Hematopoietic multipotent progenitor cell treated with erythropoietin and hydrocortisone succinate and interleukin-3 and kit ligand, for 17 days (in vitro differentiated cells): Measurements from ENCODE around the gene DNAJC2.
"Not testable (repeated sequence)": the region's sequence is repeated elsewhere in the genome, so short reads cannot be mapped to it uniquely, and the experiment has no call there.

Experiments used
- DNase-seq: peaks from one replicate; pipeline ENCODE4 v3.0.0-alpha.2; 2015; ENCODE audit warnings: low spot score

DNAJC2 gene

GRCh38 chr7:103343332-103343731 is 1.2 kb downstream of the DNAJC2 start:
- no peak for DNase-seq

GRCh38 chr7:103341466-103341865 is 3.1 kb downstream of the DNAJC2 start:
- no peak for DNase-seq

GRCh38 chr7:103338864-103339263 is 5.7 kb downstream of the DNAJC2 start:
- DNase-seq, result no peak

- DNase-seq, result no peak
Observed at GRCh38 chr7:103336761-103337160, 7.8 kb downstream of the DNAJC2 start.

- no peak for DNase-seq
Observed at GRCh38 chr7:103325744-103326143, 18.8 kb downstream of the DNAJC2 start.

- DNase-seq, result no peak
Observed at GRCh38 chr7:103317009-103317408, 27.6 kb downstream of the DNAJC2 start.

- DNase-seq, result no peak
Observed at GRCh38 chr7:103316380-103316941, 28.1 kb downstream of the DNAJC2 start.

- DNase-seq, result no peak
Observed at GRCh38 chr7:103314852-103315251, 29.7 kb downstream of the DNAJC2 start.

- DNase-seq, result no peak
Observed at GRCh38 chr7:103307503-103308231, 36.9 kb downstream of the DNAJC2 start.

- DNase-seq, result no peak
Observed at GRCh38 chr7:103301441-103301840, 43.1 kb downstream of the DNAJC2 start.

- DNase-seq, result no peak
Observed at GRCh38 chr7:103299660-103300059, 44.9 kb downstream of the DNAJC2 start.

GRCh38 chr7:103297837-103298179 is 46.8 kb downstream of the DNAJC2 start:
- DNase-seq, result no peak

GRCh38 chr7:103296901-103297836 is 47.4 kb downstream of the DNAJC2 start, which contains the start of gene PMPCB:
Gene PMPCB (plus strand): TSS chr7:103297435. CDS start chr7:103297460, 25 bp downstream.
- peak; percentile 95 for DNase-seq

GRCh38 chr7:103293526-103293925 is 51.0 kb downstream of the DNAJC2 start:
- no peak for DNase-seq

- no peak for DNase-seq
Observed at GRCh38 chr7:103292122-103292521, 52.4 kb downstream of the DNAJC2 start.

GRCh38 chr7:103282802-103283427 is 61.7 kb downstream of the DNAJC2 start:
- not testable (repeated sequence) for DNase-seq

GRCh38 chr7:103280803-103281155 is 63.8 kb downstream of the DNAJC2 start:
- not testable (repeated sequence) for DNase-seq

GRCh38 chr7:103279963-103280802 is 64.4 kb downstream of the DNAJC2 start:
- peak; percentile 64 for DNase-seq

- DNase-seq, result peak; percentile 19
Observed at GRCh38 chr7:103279636-103279962, 65.0 kb downstream of the DNAJC2 start.

GRCh38 chr7:103278195-103278594 is 66.4 kb downstream of the DNAJC2 start:
- not testable (repeated sequence) for DNase-seq

GRCh38 chr7:103274867-103275266 is 69.7 kb downstream of the DNAJC2 start:
- not testable (repeated sequence) for DNase-seq

- not testable (repeated sequence) for DNase-seq
Observed at GRCh38 chr7:103273374-103273773, 71.2 kb downstream of the DNAJC2 start.
